HT1080 (cell line): ENCODE results near the gene RBM47. TPM values are rescaled to one million over a fixed set of nuclear protein-coding genes. Genes with fewer than 3 reads are reported as not detected.
"Not testable (repeated sequence)": the region's sequence is repeated elsewhere in the genome, so short reads cannot be mapped to it uniquely, and the experiment has no call there.

Experiments used
- DNase-seq: peaks from one replicate; pipeline ENCODE4 v3.0.0-alpha.2; 2015; ENCODE audit warnings: low read depth
- polyA plus RNA-seq, 2 experiments: library from polyadenylated mRNA; depleted of rRNA; stranded (reverse); fragments of >200 nt; gene quantifications; 2 replicates each; pipeline ENCODE4 v1.2.3, GENCODE V29; 2015
- total RNA-seq: library from RNA; depleted of rRNA; stranded (reverse); fragments of >200 nt; shearing (Covaris generic); gene quantifications from 2 replicates; pipeline ENCODE4 v1.2.3, GENCODE V29; 2014; rRNA removed

RBM47 gene
- 1.2 and 1.5 TPM in 2 replicates for total RNA-seq
- 0.52 and 0.54 TPM in 2 replicates for polyA plus RNA-seq (2015; cell fraction: cytosol; rRNA removed)
- polyA plus RNA-seq (2015; cell fraction: nucleus; rRNA removed) = 0.30 and 0.51 TPM in 2 replicates

- DNase-seq = peak; percentile 35
Observed at GRCh38 chr4:40629401-40630334, at the start of gene RBM47. Gene RBM47, minus strand, starts transcription at chr4:40629864. Its CDS starts 190,971 bp downstream, at chr4:40438893.

- no peak for DNase-seq
Observed at GRCh38 chr4:40678421-40678820, 48.8 kb upstream of the RBM47 start.

GRCh38 chr4:40675166-40675565 is 45.5 kb upstream of the RBM47 start:
- DNase-seq = no peak

- DNase-seq = peak; percentile 98
Observed at GRCh38 chr4:40672528-40673522, 43.2 kb upstream of the RBM47 start.

- DNase-seq = no peak
Observed at GRCh38 chr4:40669504-40669903, 39.8 kb upstream of the RBM47 start.

- no peak for DNase-seq
Observed at GRCh38 chr4:40665842-40666241, 36.2 kb upstream of the RBM47 start.

- peak; percentile 72 for DNase-seq
Observed at GRCh38 chr4:40662962-40663604, 33.4 kb upstream of the RBM47 start.

GRCh38 chr4:40661803-40662202 is 32.1 kb upstream of the RBM47 start:
- DNase-seq = no peak

- DNase-seq = no peak
Observed at GRCh38 chr4:40656201-40656863, 26.7 kb upstream of the RBM47 start.

- no peak for DNase-seq
Observed at GRCh38 chr4:40651280-40651679, 21.6 kb upstream of the RBM47 start.

- no peak for DNase-seq
Observed at GRCh38 chr4:40649321-40649720, 19.7 kb upstream of the RBM47 start.

GRCh38 chr4:40648742-40649281 is 19.1 kb upstream of the RBM47 start:
- no peak for DNase-seq

- DNase-seq = no peak
Observed at GRCh38 chr4:40648131-40648530, 18.5 kb upstream of the RBM47 start.

GRCh38 chr4:40645586-40645985 is 15.9 kb upstream of the RBM47 start:
- DNase-seq = no peak

- DNase-seq = no peak
Observed at GRCh38 chr4:40632080-40632479, 2.4 kb upstream of the RBM47 start.

- DNase-seq = no peak
Observed at GRCh38 chr4:40630335-40631021, 814 bp upstream of the RBM47 start.

GRCh38 chr4:40628888-40629287 is 776 bp downstream of the RBM47 start:
- no peak for DNase-seq

- DNase-seq = not testable (repeated sequence)
Observed at GRCh38 chr4:40628407-40628806, 1.3 kb downstream of the RBM47 start.

GRCh38 chr4:40627540-40627939 is 2.1 kb downstream of the RBM47 start:
- no peak for DNase-seq
